Stimulated activated CD4-positive, alpha-beta T cell treated with anti-CD3 and anti-CD28 coated beads, Interleukin-12 subunit alpha, Interleukin-12 subunit beta, amount 100 ng/mL, for 48 hours (primary cell): ENCODE data around the gene OSBPL1A.

Source experiments
- DNase-seq, 3 donors: peaks; one replicate each; pipeline ENCODE4 v3.0.0-alpha.2; 2020; ENCODE audit warnings: low read depth in 2 of 3, low spot score in 1 of 3

Gene OSBPL1A

GRCh38 chr18:24344509-24344908 lies 53.1 kb downstream of the OSBPL1A start:
- no peak for DNase-seq

GRCh38 chr18:24342347-24342746 lies 55.3 kb downstream of the OSBPL1A start:
- no peak for DNase-seq

GRCh38 chr18:24341361-24341760 lies 56.3 kb downstream of the OSBPL1A start:
- DNase-seq, result no peak

GRCh38 chr18:24333084-24333483 lies 64.5 kb downstream of the OSBPL1A start:
- no peak for DNase-seq

GRCh38 chr18:24326211-24326610 lies 71.4 kb downstream of the OSBPL1A start:
- DNase-seq, result no peak

GRCh38 chr18:24322584-24323136 lies 75.0 kb downstream of the OSBPL1A start:
- DNase-seq, result no peak

GRCh38 chr18:24321071-24321470 lies 76.6 kb downstream of the OSBPL1A start:
- DNase-seq, result no peak

- DNase-seq, result no peak
Measured at GRCh38 chr18:24319757-24320156, 77.9 kb downstream of the OSBPL1A start.

GRCh38 chr18:24317370-24317769 lies 80.3 kb downstream of the OSBPL1A start:
- no peak for DNase-seq

GRCh38 chr18:24315170-24315569 lies 82.5 kb downstream of the OSBPL1A start:
- DNase-seq, result no peak

GRCh38 chr18:24306201-24306600 lies 91.4 kb downstream of the OSBPL1A start:
- no peak for DNase-seq

- no peak for DNase-seq
Measured at GRCh38 chr18:24300703-24301102, 96.9 kb downstream of the OSBPL1A start.

GRCh38 chr18:24296276-24296675 lies 101.3 kb downstream of the OSBPL1A start:
- DNase-seq, result no peak

- DNase-seq, result no peak
Measured at GRCh38 chr18:24293254-24293653, 104.4 kb downstream of the OSBPL1A start.

- DNase-seq, result no peak
Measured at GRCh38 chr18:24278591-24278990, 119.0 kb downstream of the OSBPL1A start.

- DNase-seq, result no peak
Measured at GRCh38 chr18:24277516-24278195, 120.0 kb downstream of the OSBPL1A start.

GRCh38 chr18:24276994-24277393 lies 120.6 kb downstream of the OSBPL1A start:
- DNase-seq, result no peak

GRCh38 chr18:24274837-24275236 lies 122.8 kb downstream of the OSBPL1A start:
- no peak for DNase-seq

GRCh38 chr18:24273596-24273995 lies 124.0 kb downstream of the OSBPL1A start:
- no peak for DNase-seq

- no peak for DNase-seq
Measured at GRCh38 chr18:24272229-24272525, 125.4 kb downstream of the OSBPL1A start.

- DNase-seq, result peak in 2 of 3 donors; percentile 6 to 13
Measured at GRCh38 chr18:24271381-24272228, 126.0 kb downstream of the OSBPL1A start.

- no peak for DNase-seq
Measured at GRCh38 chr18:24270937-24271380, 126.7 kb downstream of the OSBPL1A start.
